ENCODE measurements around the gene SORCS2. TPM values are rescaled to one million over a fixed set of nuclear protein-coding genes. Genes with fewer than 3 reads are reported as not detected.
A peak's percentile ranks its signal among the peaks of the same experiment; 100 is the strongest.
"Not testable (repeated sequence)": the region's sequence is repeated elsewhere in the genome, so short reads cannot be mapped to it uniquely, and the experiment has no call there.

SORCS2 gene
- total RNA-seq, 2 donors from 2014 or later: 0.25 TPM; not detected in 1

DNA sequence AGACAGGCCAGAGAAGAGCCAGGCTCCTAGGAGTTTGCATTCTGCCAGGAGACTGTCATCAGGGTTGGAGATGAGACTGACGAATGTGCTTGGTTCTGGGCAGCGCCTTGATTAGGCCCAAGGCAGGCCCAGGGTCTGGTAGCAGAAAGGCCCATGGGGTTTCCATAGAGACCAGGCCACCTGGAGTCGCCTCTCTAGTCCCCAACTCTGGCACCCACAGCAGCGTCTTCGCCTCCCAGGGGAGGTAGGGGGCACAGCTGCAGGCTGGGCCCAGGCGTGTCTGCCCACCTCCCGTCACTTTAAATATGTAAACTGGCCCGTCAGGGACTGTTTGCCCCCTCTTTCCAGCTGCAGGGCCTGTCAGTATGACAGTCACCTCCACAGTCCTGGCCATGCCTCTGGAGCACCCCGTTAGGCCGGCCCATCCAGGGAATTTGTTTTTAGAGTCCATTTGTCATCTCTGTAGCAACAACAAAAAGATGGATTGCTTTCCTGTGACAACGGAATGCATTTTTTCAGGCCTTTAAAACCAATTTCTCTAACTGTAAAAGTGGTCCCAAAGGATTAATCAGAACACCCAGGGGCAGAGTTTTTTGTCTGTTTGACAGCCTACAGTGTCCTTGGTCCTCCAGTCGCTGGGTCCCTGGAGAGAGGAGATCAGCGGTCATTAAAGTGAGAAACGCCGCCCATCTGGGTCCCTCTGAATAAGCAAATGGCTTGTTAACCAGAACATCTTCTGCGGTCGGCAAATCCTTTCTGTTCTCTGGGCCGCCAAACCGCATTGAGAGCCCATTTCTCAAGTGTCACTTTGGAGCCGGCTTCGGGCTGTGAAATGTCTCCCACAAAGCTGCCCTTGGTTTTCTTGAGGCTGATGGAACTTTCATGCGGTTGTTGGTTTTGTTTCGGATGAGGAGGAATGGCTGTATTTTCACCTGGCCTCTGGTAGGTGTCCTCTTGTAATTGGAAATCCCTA, 395.4 kb downstream of the SORCS2 start:
- H3K27ac Mint-ChIP-seq: no peak overlapping the region
- H3K36me3 Mint-ChIP-seq: no peaks in the 10 kb centered on the region
- peaks cover 0 to 7% of the 10 kb centered on the region in 2 donors for H3K9me3 Mint-ChIP-seq
- no peak for DNase-seq (ENCODE audit: low spot score in 2 of 2)
- ATAC-seq: no peak

DNA sequence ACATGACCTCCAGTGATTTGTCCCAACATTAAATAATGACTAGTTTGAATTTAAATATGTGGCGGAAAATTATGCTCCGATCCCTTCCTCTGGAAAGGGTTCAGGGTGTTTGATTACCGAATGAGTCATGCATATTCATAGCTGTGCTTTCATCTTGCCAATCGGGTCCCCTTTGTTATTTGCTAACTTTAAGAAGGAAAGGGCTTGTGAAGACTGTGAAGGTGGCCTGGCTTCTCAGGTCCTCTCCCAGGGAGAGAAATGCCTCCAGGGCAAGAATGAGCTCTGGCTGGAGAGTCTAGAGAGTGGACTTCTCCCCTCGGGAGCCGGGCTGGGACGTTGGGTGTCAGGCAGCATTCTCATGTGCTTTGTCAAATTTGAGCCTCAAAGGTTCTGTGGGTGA, 397.9 kb downstream of the SORCS2 start:
- H3K36me3 Mint-ChIP-seq: no peaks in the 10 kb centered on the region

DNA sequence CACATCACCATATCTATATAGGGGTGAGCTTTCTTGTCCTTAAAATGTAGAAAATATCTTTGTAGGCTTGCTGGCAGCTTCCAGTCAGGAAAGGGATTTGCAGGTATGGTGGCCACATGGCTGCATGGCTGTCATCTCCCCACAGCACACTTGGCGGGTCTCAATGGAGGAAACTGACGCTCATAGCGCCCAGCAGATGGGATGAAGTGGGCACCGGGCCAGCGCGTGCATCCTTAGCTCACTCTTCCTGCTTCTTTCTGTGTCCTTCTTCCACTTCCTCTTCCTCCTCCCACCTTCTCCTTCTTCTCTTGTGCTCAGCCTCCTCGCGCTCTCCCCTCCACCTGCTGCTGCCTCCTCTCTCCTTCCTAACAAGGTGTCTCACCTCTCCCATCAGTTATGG, 398.6 kb downstream of the SORCS2 start:
- no peak for ATAC-seq
- DNase-seq (ENCODE audit: low spot score in 2 of 2): no peak
- Mint-ChIP-seq H3K36me3 (no peaks in the 10 kb centered on the region), H3K27ac (no peak overlapping the region), H3K9me3 (peaks cover 0 to 7% of the 10 kb centered on the region in 2 donors)

More for the DNA sequence above, 397.9 kb downstream of the SORCS2 start:
- DNase-seq (ENCODE audit: low spot score in 2 of 2): no peak
- no peak for ATAC-seq
- Mint-ChIP-seq H3K27ac (no peak overlapping the region), H3K9me3 (peaks cover 0 to 7% of the 10 kb centered on the region in 2 donors)

DNA sequence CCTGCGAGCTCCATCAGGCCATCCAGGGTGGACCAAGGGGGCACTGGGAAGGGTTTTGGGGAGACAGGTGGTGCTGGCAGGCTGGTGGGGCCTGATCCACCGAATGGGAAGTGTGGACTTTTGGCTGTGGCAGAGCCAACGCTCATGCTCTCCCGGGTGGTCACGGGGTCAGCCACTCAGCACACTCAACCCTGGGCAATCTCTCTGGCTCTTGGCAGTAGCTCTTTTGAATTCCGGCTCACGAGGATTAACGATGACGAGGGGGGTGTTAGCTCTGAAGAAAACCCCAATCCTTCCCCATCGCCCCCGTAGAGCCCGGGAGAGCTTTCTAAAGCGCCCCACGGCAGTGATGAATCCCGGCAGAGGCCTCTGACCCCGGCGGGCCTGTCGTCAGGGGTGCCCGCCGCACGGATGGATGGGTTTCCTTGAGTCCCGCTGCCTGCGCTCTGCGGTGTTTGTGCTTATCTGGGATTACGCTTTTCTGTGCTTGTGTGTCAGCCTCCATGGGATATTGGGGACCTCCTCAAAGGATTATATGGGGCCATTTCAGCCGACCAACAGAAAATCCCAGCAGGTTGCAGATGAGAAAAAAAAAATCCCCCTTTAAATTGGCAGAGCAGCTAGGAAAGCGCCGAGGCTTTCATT, 399.2 kb downstream of the SORCS2 start:
- peaks cover 0 to 5% of the 10 kb centered on the region in 2 donors for H3K9me3 Mint-ChIP-seq
- ATAC-seq (no peak), DNase-seq (ENCODE audit: low spot score in 2 of 2) (no peak)
- H3K27ac Mint-ChIP-seq: no peak overlapping the region
- H3K36me3 Mint-ChIP-seq: no peaks in the 10 kb centered on the region

DNA sequence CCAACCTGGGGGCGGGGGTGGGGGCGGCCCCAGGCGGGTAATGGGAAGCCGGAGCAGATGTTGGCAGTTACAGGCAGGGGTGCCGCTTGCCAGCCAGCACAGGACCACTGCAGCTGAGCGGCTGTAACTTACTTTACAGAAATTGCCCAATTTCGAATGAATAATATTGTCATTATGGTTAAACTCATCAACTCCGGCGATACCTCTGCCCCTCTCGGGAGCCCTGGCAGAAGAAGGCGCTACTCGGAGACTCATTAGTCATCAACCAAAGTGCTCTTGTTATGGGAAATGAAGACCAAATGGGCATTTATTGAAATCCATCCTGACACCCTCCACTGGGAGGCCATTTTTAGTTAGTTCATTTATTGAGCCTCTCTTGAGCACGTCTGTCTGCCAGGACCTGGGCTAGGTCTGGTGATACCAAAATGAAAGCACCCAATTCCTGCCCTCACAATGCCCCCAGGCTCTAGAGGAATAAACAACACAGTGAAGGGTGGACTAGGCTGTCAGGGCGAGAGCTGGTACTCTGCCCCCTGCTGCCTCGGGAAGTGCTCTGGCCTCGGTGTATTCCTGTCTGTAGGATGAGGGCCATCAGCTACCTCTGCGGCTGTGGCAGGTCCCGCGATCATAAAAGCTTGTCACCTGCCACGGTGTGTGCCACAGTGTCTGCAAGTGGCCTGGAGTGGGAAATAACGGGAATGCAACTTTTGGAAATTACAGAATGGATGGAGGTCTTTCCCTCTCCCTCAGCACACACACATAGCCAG, 401.5 kb downstream of the SORCS2 start:
- no peak overlapping the region for H3K27ac Mint-ChIP-seq
- no peaks in the 10 kb centered on the region for H3K9me3 Mint-ChIP-seq
- no peak for DNase-seq (ENCODE audit: low spot score in 2 of 2)
- no peaks in the 10 kb centered on the region for H3K36me3 Mint-ChIP-seq
- ATAC-seq: no peak

DNA sequence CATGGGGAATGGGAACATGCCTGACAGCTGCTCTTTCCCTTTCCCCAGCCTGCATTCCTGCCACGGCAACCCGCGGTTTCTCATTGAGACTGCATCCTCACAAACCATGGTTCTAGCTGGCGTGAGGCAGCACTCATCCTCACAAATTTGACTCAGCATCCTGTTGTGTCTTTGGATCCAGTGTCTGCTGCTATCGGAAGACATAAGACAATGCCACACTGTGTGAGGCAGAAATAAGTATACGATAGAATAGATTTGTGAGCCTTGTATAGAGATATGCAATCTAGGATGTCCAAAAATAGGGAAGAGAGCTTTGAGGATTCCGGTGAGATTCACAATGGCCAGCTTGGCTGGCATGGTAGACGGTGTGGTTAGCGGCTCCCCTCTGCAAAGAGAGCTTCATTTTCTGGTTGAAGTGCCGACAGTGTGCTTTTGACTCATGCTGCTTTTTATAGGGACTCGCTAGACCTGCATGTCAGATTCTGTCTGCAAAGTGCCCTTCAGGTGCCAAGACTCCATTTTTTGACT, 403.7 kb downstream of the SORCS2 start:
- no peaks in the 10 kb centered on the region for H3K36me3 Mint-ChIP-seq
- DNase-seq (ENCODE audit: low spot score in 2 of 2): no peak
- no peak for ATAC-seq
- no peaks in the 10 kb centered on the region for H3K9me3 Mint-ChIP-seq
- no peak overlapping the region for H3K27ac Mint-ChIP-seq

DNA sequence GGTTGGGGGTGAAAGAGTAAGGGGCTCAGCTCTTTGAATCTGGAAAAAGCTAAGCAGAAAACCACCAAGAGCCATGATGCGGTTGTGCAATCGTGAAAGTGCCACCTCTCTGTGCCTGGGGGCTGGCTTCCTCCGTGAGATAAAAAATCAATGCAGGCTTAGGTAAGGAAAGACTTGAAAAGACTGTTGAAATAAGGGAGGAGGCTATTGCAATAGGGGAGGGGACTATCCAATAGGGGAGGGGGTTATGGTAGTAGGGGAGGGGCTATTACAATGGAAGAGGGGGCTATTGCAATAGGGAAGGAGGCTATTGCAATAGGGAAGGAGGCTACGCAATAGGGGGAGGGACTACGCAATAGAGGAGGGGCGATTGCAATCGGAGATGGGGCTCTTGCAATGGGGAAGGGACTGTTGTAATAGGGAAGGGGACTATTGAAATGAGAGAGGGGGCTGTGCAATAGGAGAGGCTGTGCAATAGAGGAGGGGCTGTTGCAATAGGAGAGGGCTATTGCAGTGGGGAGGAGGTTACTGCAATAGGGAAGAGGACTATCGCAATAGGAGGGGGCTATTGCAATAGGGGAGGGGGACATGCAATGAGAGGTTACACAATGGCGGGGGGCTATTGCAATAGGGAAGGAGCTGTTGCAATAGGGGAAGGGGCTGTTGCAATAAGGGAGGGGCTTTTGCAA, 404.7 kb downstream of the SORCS2 start:
- H3K36me3 Mint-ChIP-seq: no peaks in the 10 kb centered on the region
- ATAC-seq: no peak
- no peaks in the 10 kb centered on the region for H3K9me3 Mint-ChIP-seq
- DNase-seq (ENCODE audit: low spot score in 2 of 2): no peak
- no peak overlapping the region for H3K27ac Mint-ChIP-seq

DNA sequence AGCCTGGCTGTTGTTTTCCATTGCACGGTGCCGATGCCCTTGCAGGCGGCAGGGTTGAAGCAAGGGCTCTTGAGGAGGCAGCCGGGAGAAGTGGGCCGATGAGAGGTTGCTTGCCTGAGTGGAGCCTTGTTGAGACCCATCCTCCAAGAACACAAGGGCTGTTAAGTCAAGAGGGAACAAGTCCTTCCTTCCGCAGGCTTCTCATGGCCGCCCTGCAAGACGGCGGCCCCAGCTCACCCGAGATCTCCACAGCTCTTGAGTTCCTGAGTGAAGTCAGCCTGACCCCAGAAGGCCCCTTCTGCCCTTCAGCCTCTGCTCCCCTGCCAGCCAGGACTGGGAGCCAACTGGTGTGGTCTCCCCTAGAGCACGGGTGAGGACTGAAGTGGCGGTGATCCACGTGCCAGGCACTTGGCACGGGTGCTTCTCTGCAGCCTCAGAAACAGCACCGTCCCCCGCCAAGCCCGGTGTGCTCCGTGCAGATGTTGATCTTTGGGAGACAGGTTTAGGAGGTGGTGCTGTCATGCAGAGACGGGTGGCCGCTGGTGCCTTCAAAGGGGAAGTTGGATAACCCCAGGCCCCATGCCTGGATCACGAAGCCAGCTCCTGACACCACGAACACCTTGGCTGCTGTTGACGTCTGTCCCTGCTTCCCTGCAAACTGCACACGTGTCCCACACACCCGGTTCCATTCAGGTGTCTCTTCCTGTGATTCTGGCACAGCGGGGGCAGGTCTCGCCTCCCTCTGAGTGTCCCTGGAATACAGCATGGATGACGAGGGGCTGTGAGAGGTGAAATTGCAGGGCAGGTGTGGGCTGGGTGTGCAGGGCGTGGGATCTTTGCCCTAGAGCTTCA, 406.8 kb downstream of the SORCS2 start:
- Mint-ChIP-seq H3K27ac (no peak overlapping the region), H3K36me3 (no peaks in the 10 kb centered on the region), H3K9me3 (peaks cover 8 to 10% of the 10 kb centered on the region in 2 donors)
- DNase-seq (ENCODE audit: low spot score in 2 of 2) (no peak), ATAC-seq (no peak)

DNA sequence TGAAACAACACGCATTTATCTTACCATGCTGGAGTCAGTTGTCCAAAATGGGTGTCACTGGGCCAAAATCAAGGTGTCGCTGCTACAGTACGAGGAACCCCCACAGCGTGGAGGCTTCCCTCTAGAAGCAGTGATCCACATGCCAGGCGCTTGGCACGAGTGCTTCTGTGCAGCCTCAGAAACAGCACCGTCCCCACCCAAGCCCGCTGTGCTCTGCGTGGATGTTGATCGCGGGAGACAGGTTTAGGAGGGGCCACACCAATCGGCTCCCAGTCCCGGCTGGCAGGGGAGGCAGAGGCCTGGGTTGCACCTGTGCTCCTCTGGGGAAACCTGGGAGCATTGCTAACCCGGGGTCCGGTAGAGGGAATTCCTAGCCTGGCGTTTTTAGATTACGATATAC, 407.9 kb downstream of the SORCS2 start:
- Mint-ChIP-seq H3K9me3 (peaks cover 8 to 10% of the 10 kb centered on the region in 2 donors), H3K36me3 (no peaks in the 10 kb centered on the region), H3K27ac (no peak overlapping the region)
- no peak for ATAC-seq
- DNase-seq (ENCODE audit: low spot score in 2 of 2): no peak

DNA sequence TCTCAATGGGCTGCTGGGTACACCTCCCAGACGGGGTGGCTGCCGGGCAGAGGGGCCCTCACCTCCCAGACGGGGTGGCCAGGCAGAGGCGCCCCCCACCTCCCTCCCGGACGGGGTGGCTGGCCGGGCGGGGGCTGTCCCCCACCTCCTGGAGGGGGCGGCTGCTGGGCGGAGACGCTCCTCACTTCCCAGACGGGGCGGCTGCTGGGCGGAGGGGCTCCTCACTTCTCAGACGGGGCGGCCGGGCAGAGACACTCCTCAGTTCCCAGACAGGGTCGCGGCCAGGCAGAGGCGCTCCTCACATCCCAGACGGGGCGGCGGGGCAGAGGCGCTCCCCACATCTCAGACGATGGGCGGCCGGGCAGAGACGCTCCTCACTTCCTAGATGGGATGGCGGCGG, 409.8 kb downstream of the SORCS2 start:
- not testable (repeated sequence) for DNase-seq (ENCODE audit: low spot score in 2 of 2); H3K9me3 Mint-ChIP-seq; H3K27ac Mint-ChIP-seq; ATAC-seq; H3K36me3 Mint-ChIP-seq

DNA sequence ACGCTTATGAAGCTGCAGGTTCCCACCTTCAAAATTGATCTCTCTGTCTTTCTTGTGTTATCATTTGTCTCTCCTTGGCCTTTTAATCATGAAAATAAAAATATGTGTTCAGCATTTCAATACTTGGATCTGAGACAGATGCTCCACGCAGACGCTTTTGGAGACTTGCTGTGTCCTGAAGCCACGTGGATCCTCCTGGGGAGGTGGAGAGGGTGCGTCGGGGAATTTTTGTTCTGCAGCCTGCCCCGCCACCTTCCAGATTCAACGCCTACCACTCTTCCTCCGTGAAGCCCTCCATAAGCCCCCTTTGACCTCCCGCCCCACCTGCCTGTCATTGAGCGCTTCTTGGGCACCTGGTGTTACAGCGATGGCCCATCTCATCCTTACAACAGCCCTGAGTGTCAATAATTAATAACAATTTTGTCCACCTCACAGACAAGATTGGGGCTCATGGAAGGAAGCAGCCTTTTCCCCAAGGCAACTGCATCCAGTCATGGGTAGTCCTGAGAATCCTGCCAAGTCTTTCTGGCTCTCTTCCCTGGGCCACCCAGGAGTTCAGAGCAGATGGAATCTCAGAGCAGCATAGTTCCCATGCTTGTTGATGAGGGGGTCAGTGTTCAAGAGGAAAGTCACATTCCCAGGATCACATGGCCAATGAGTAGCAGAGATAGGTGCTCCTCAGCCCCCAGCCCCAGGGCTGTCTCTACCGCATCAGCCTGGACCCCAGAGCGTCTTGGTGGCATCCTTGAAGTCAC, 415.0 kb downstream of the SORCS2 start:
- DNase-seq (ENCODE audit: low spot score in 2 of 2): no peak
- Mint-ChIP-seq H3K36me3 (no peaks in the 10 kb centered on the region), H3K27ac (no peak overlapping the region), H3K9me3 (peaks cover 8 to 10% of the 10 kb centered on the region in 2 donors)
- no peak for ATAC-seq

DNA sequence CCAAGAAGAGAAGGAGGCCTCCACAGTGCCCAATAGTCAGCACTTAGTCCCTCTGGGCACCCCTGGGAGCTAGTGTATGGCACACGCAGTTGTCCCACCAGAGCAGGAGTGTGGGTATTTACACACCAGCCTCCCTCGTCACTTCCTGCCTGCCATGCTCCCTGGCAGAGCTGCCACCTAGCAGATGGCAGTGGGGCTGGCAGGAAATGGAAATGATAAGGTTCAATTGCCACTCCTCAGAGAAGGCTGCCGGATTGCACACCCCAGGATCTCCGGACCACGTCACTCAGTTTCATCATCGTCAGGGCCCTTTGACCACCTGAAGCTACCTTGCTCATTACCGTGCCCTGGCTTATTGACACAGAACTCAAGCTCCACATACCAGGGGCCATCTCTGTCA, 415.7 kb downstream of the SORCS2 start:
- ATAC-seq: no peak
- DNase-seq (ENCODE audit: low spot score in 2 of 2): no peak

DNA sequence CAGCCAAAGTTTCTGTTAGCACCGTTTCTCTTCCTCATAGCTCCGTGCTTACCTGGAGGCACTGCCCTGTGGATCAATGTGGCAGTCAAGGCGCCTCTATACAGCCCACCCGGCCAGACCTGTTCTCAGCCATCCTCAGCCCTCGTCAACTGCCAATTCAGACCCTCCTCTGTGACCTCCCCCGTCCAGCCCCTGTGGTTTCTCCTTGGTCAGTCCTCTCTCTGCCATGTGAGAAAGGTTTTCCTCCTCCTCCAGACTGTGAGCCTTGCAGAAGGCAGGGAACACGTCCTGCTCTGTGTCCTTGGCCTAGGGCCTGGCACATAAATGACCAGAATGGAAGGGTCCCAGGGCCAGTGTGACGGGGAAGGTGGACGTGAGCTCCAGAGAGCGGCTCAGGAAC, 417.0 kb downstream of the SORCS2 start:
- no peak for ATAC-seq
- no peak for DNase-seq (ENCODE audit: low spot score in 2 of 2)
- Mint-ChIP-seq H3K9me3 (no peaks in the 10 kb centered on the region), H3K36me3 (no peaks in the 10 kb centered on the region), H3K27ac (no peak overlapping the region)

More for the DNA sequence above, 415.7 kb downstream of the SORCS2 start:
- Mint-ChIP-seq H3K9me3 (peaks cover 8 to 10% of the 10 kb centered on the region in 2 donors), H3K27ac (peak overlapping the region in 1 of 2 donors; percentile 62), H3K36me3 (no peaks in the 10 kb centered on the region)

DNA sequence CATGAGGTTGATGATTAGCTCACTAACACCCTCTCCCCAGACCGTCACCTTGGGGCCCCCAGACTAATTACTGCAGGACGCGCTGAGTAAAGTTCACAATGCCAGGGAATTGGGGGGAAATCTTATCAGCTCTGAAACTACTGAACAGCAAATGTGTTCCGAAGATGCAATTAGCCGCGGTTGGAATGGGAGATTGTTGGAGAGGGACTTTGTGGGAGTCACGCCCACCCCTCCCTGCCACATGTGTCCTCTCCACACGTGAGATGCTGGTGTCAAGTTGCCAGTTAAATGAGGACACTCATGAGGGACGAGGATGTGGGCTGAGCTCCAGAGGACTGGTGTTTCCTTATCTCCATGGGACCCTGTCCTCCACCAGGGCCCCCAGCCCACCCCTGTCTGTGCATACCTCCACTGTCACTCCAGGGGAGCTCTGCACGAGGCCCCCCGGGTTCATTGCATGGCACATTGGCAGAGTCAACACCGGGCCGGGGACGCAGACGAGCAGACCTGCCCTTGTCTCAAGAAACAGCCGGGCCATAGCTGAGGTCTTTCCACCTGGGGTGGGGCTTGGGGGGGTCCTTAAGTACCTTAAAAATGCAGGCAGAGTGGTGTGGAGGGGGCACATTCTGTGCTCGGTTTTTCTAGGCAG, 417.8 kb downstream of the SORCS2 start:
- Mint-ChIP-seq H3K36me3 (no peaks in the 10 kb centered on the region), H3K27ac (no peak overlapping the region), H3K9me3 (no peaks in the 10 kb centered on the region)
- ATAC-seq (no peak), DNase-seq (ENCODE audit: low spot score in 2 of 2) (no peak)

Data from activated naive CD4-positive, alpha-beta T cell treated with anti-CD3 and anti-CD28 coated beads, Interleukin-2, amount 50 U/mL, for 72 hours (primary cell).